Hepatocyte (in vitro differentiated cells): Measurements from ENCODE around the gene XCL2.

Source experiments
- EZH2 ChIP-seq: fragments of 200-600 bp; sonication (generic); IDR thresholded peaks from 2 replicates; pipeline ENCODE4 v1.6.1; 2016; ENCODE audit warnings: antibody characterized with exemption, mild to moderate bottlenecking, borderline replicate concordance
- TF ChIP-seq, protein P1 (sequence below): fragments of 200-600 bp; sonication (generic); IDR thresholded peaks from 2 replicates; pipeline ENCODE4 v1.5.1; 2016; ENCODE audit warnings: antibody characterized with exemption, mild to moderate bottlenecking; ENCODE audit not compliant: poor library complexity

DNA sequence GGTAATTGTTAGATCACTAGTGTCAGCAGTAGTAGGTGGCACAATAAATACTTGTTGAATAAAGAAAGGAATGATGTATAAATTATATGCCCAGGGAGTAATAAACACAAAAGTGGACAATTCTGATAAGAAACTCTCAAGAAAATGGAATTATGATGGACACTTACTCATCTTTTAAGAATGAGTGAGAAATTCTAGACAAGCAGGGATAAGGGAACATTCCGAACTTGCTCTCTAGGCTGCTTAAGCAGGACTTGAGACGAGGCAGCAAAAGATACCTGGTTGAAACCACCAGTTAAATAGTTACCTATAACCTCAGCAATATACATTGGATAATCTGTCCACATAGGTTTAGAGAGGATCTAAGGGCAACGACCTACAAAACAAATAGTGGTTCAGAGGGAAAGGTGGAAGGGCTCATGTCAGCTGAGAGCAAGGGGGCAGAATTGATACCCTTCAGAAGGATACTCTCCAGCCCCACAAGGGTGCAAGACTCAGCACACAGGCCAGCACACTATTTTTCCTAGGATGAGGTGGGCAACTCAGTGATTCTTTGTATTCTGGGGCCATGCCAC is 46.3 kb downstream of the XCL2 start:
- TF ChIP-seq, protein P1, sequence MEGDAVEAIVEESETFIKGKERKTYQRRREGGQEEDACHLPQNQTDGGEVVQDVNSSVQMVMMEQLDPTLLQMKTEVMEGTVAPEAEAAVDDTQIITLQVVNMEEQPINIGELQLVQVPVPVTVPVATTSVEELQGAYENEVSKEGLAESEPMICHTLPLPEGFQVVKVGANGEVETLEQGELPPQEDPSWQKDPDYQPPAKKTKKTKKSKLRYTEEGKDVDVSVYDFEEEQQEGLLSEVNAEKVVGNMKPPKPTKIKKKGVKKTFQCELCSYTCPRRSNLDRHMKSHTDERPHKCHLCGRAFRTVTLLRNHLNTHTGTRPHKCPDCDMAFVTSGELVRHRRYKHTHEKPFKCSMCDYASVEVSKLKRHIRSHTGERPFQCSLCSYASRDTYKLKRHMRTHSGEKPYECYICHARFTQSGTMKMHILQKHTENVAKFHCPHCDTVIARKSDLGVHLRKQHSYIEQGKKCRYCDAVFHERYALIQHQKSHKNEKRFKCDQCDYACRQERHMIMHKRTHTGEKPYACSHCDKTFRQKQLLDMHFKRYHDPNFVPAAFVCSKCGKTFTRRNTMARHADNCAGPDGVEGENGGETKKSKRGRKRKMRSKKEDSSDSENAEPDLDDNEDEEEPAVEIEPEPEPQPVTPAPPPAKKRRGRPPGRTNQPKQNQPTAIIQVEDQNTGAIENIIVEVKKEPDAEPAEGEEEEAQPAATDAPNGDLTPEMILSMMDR, result no peak
- TF ChIP-seq EZH2, result no peak
